Heart right ventricle (tissue), 16 donors: Measurements from ENCODE around the gene CRACR2B. TPM values are rescaled to one million over a fixed set of nuclear protein-coding genes. Genes with fewer than 3 reads are reported as not detected.

Experiments
- ATAC-seq, 8 donors: fragments of 200-7000 bp; cut with Tn5 transposase; one replicate each; pipeline ENCODE4 v1.9.1; 2020; ENCODE audit warnings: mild to moderate bottlenecking in 8 of 8, moderate library complexity in 8 of 8, moderate number of reproducible peaks in 1 of 8
- DNase-seq, 2 donors: peaks; one replicate each; pipeline ENCODE4 v3.0.0-alpha.2; 2020
- H3K27ac ChIP-seq, 10 donors: fragments of 200-600 bp; sonication (generic) in 2 of 10; one replicate each; pipeline versions ENCODE4 v1.5.0 to v1.8.0; 2020 to 2022; ENCODE audit warnings: mild to moderate bottlenecking in 3 of 10
- H3K27me3 ChIP-seq, 7 donors: fragments of 200-600 bp; one replicate each; pipeline ENCODE4 v1.8.0; 2021 to 2022; ENCODE audit warnings: mild to moderate bottlenecking in 2 of 7
- H3K36me3 ChIP-seq, 9 donors: fragments of 200-600 bp; sonication (generic) in 1 of 9; one replicate each; pipeline versions ENCODE4 v1.5.0 to v1.8.0; 2020 to 2022; ENCODE audit warnings: mild to moderate bottlenecking in 2 of 9
- H3K4me1 ChIP-seq, 9 donors: fragments of 200-600 bp; sonication (generic) in 1 of 9; one replicate each; pipeline versions ENCODE4 v1.5.0 to v1.8.0; 2020 to 2022; ENCODE audit warnings: mild to moderate bottlenecking in 4 of 9
- H3K4me3 ChIP-seq, 10 donors: fragments of 200-600 bp; sonication (generic) in 2 of 10; one replicate each; pipeline versions ENCODE4 v1.5.0 to v1.8.0; 2020 to 2022; ENCODE audit warnings: mild to moderate bottlenecking in 7 of 10, moderate library complexity in 2 of 10
- H3K9me3 ChIP-seq, 11 donors: fragments of 200-600 bp in 10 of 11; sonication (generic) in 2 of 11; one replicate each; pipeline versions ENCODE4 v1.5.0 to v1.8.0; 2013 to 2022; ENCODE audit warnings: mild to moderate bottlenecking in 2 of 11, control low read depth in 1 of 11, moderate library complexity in 1 of 11
- WGBS, 2 donors: extraction: QIAGEN DNeasy Blood & Tissue Kit; methylation state at CpG; one replicate each; pipeline ENCODE4 v1.1.7; 2013; ENCODE audit warnings: inconsistent platforms in 1 of 2; 5-methylcytosine and 5-hydroxymethylcytosine counted together
- intact Hi-C, 10 donors: fragments of 100-400 bp; cut with DNase I; formaldehyde crosslinking; loops; one replicate each; pipeline versions ENCODE4 v1.11.1 to v1.14.2; 2022
- polyA plus RNA-seq, 2 donors: library from polyadenylated mRNA; stranded (reverse); fragments of 200-250 nt; gene quantifications; one replicate each; pipeline ENCODE4 v1.2.3, GENCODE V29; 2013
- total RNA-seq, 10 donors: library from RNA; stranded (reverse); fragmentation: NEBNext Ultra II Directional in 3 of 10; extraction: Animal tissue kit (Norgen Biotek cat#: 25700) in 3 of 10; gene quantifications; one replicate each; pipeline versions ENCODE4 v1.2.1 to v1.2.4, GENCODE V29; 2021 to 2023
- TF ChIP-seq, protein P1 (sequence below), 9 donors: fragments of 200-600 bp; sonication (generic) in 2 of 9; IDR thresholded peaks; one replicate each; pipeline versions ENCODE4 v1.5.0 to v1.8.0; 2021 to 2022; ENCODE audit warnings: antibody characterized with exemption in 9 of 9, mild to moderate bottlenecking in 5 of 9, moderate library complexity in 1 of 9
- donor health status: Arrhythmogenic right ventricular cardiomyopathy.
- donor health status: ischemic (EF 13 %, LVEDD 7.1; RV severe dilation, severe dysfunction).
- donor health status: healthy with polysubstance abuse.
- donor health status: DM: no; HTN: yes; CAD: no.
- donor health status: DM: no; HTN: no; CAD: no.
- donor health status: ischemic (EF 25% LVEDD 6.9; RV normal size, moderate dysfunction).
- donor health status: ischemic (EF 25% LVEDD 5.7; RV mildly dilated, moderate dysfunction).
- donor health status: healthy.
- donor health status: DM: yes; HTN: yes; CAD: no.
- donor health status: Ischemic cardiomyopathy.
- donor health status: ischemic (EF 35%, LVEDD 5.7; RV mildly dilated, moderate dysfunction).
- donor health status: nonischemic (EF 11% LVEDD 7.7; RV severe dilation, severe dysfunction).
- donor health status: DM: yes; HTN: yes; CAD: no.
- donor health status: PGD.
- donor health status: ischemic (EF 29% LVEDD 5.4; RV normal size, mild dysfunction).
- donor health status: nonischemic (EF 23%, LVEDD 6.1; RV moderate dilation, normal function).

The CRACR2B gene
- total and polyA plus RNA-seq, 12 donors, result 11.4 to 72.3 (median 17.0) TPM

DNA sequence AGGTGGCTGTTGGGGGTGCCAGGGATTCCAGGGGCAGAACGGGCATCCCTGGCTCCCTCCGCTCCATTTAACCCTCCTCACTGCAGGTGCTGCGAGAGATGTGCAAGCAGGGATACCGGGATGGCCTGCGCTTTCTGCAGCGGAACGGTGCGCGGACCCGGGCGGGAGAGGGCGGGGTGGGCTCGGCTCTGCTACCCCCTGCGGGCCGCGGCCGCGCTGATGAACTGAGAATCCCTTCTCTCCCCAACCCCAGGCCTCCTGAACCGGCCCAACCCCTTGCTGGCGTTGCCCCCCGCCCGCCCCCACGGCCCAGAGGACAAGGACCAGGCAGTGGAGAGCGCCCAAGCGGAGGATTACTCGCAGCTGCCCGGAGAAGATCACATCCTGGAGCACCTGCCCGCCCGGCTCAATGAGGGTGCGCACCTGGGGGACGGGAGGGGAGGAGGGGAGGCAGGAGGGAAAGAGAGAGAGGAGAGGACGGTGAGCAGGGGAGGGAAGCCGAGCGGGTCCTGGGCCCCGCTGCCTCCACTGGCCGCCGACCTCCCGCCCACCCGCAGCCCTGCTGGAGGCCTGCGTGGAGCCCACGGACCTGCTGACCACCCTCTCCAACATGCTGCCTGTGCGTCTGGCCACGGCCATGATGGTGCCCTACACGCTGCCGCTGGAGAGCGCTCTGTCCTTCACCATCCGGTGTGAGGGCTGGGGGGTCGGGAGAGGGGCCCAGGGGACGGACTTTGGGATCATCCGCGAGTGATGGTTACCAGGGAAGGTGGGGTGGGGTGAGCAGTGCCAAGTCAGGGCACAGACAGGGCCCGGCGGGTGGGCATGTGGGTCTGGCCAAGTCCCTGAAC is 4.1 kb upstream of the CRACR2B start:
- TF ChIP-seq, protein P1, sequence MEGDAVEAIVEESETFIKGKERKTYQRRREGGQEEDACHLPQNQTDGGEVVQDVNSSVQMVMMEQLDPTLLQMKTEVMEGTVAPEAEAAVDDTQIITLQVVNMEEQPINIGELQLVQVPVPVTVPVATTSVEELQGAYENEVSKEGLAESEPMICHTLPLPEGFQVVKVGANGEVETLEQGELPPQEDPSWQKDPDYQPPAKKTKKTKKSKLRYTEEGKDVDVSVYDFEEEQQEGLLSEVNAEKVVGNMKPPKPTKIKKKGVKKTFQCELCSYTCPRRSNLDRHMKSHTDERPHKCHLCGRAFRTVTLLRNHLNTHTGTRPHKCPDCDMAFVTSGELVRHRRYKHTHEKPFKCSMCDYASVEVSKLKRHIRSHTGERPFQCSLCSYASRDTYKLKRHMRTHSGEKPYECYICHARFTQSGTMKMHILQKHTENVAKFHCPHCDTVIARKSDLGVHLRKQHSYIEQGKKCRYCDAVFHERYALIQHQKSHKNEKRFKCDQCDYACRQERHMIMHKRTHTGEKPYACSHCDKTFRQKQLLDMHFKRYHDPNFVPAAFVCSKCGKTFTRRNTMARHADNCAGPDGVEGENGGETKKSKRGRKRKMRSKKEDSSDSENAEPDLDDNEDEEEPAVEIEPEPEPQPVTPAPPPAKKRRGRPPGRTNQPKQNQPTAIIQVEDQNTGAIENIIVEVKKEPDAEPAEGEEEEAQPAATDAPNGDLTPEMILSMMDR (IDR thresholded peaks at IDR 0.05), result no peak
- DNase-seq, result no peak
- Histone ChIP-seq H3K4me3 (no peak overlapping the region), H3K4me1 (peaks cover 33 to 80% (median 61%) of the 10 kb centered on the region in 9 donors), H3K36me3 (peaks cover 0 to 46% (median 20%) of the 10 kb centered on the region in 9 donors), H3K9me3 (no peaks in the 10 kb centered on the region), H3K27ac (no peak overlapping the region), H3K27me3 (peaks cover 0 to 25% (median 0%) of the 10 kb centered on the region in 7 donors)
- intact Hi-C loops, result no loop called here
- no peak for ATAC-seq
- 86 to 88% methylated on average over 53 of the region's 53 CpGs for WGBS, 2 donors

DNA sequence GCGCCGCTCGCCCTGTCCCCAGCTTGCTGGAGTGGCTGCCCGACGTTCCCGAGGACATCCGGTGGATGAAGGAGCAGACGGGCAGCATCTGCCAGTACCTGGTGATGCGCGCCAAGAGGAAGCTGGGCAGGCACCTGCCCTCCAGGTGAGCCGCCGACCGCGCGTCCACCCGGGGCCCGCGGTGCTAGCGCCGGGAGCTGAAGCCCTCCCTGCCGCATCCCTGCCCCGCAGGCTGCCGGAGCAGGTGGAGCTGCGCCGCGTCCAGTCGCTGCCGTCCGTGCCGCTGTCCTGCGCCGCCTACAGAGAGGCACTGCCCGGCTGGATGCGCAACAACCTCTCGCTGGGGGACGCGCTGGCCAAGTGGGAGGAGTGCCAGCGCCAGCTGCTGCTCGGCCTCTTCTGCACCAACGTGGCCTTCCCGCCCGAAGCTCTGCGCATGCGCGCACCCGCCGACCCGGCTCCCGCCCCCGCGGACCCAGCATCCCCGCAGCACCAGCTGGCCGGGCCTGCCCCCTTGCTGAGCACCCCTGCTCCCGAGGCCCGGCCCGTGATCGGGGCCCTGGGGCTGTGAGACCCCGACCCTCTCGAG is 3.3 kb upstream of the CRACR2B start:
- Histone ChIP-seq H3K27ac (no peak overlapping the region), H3K27me3 (peaks cover 0 to 32% (median 0%) of the 10 kb centered on the region in 7 donors), H3K9me3 (no peaks in the 10 kb centered on the region), H3K36me3 (peaks cover 0 to 46% (median 20%) of the 10 kb centered on the region in 9 donors), H3K4me3 (no peak overlapping the region), H3K4me1 (peaks cover 37 to 82% (median 64%) of the 10 kb centered on the region in 9 donors)
- intact Hi-C loops, result no loop called here
- DNase-seq, result no peak
- ATAC-seq, result no peak
- TF ChIP-seq, protein P1 (IDR thresholded peaks at IDR 0.05), result no peak
- 74 to 81% methylated on average over 53 to 59 of the region's 59 CpGs for WGBS, 2 donors

DNA sequence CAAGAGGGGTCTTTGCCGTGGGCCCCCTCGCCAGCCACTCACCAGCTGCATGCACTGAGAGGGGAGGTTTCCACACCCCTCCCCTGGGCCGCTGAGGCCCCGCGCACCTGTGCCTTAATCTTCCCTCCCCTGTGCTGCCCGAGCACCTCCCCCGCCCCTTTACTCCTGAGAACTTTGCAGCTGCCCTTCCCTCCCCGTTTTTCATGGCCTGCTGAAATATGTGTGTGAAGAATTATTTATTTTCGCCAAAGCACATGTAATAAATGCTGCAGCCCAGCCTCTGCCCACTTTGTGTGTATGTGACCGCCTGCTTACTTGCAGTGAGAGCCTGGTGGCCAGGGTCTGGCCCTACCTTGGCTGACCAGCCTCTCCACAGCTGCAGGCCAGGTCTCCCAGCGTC is 2.8 kb upstream of the CRACR2B start:
- intact Hi-C loops, result no loop called here
- H3K9me3 ChIP-seq, result no peaks in the 10 kb centered on the region
- H3K27ac ChIP-seq, result no peak overlapping the region
- peaks cover 0 to 38% (median 0%) of the 10 kb centered on the region in 7 donors for H3K27me3 ChIP-seq
- 82 to 92% methylated on average over 11 of the region's 11 CpGs for whole genome bisulfite sequencing, 2 donors
- TF ChIP-seq, protein P1 (IDR thresholded peaks at IDR 0.05), result no peak
- DNase-seq (no peak), ATAC-seq (no peak)
- no peak overlapping the region for H3K4me3 ChIP-seq
- peaks cover 0 to 46% (median 20%) of the 10 kb centered on the region in 9 donors for H3K36me3 ChIP-seq
- peaks cover 42 to 87% (median 69%) of the 10 kb centered on the region in 9 donors for H3K4me1 ChIP-seq

DNA sequence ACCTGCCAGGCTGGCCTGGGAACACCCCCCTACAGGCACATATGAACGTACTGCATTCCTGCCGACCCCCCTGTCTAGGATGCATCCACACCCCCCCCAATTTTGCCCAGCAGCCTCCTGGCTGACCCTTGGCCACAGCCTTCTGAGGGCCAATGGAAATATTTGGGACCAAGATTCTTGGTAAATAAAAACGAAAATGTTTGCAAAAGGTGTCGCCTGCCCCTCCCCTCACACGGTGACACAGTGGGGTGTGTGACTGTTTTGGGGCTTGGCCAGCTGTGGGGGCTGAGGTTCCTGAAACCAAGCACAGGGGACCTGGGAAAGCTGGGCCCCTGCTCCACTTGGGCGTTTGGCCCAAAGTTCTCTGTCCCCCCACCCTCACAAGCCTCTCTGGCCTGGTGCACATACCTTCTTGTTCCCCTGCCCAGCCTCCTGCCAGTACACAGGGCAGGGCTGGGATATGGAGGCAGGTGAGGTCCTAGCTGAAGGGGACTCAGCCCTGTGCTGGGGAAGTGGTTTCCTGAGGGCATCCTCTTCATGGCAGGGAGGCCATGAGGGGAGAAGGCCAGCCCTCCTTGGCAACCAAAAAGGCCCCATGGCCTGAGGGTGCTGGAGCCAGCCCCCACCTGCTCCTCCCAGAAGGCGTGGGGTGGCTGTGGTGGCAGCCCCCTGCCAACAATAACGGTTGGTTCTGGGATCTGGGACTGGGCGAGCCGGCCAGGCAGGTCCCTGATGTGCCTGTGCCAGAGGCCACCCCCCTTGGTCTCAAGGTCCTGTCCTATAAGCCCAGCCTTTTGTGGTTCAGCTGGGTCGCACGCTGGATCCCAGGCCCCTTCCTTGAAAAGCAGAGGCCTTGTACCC is 2.1 kb upstream of the CRACR2B start:
- Histone ChIP-seq H3K4me1 (peaks cover 42 to 88% (median 70%) of the 10 kb centered on the region in 9 donors), H3K36me3 (peaks cover 0 to 46% (median 20%) of the 10 kb centered on the region in 9 donors), H3K27ac (peak overlapping the region in 5 of 10 donors; percentile 85 to 90 (median 89)), H3K4me3 (no peak overlapping the region), H3K27me3 (peaks cover 0 to 44% (median 0%) of the 10 kb centered on the region in 7 donors), H3K9me3 (no peaks in the 10 kb centered on the region)
- no peak for ATAC-seq
- WGBS, 2 donors, result 81 to 89% methylated on average over 12 of the region's 12 CpGs
- TF ChIP-seq, protein P1 (IDR thresholded peaks at IDR 0.05), result no peak
- DNase-seq, result no peak
- intact Hi-C loops, result no loop called here
